ENCODE results near the gene PRPH.
"Not testable (repeated sequence)": the region's sequence is repeated elsewhere in the genome, so short reads cannot be mapped to it uniquely, and the experiment has no call there.

The PRPH gene

GRCh38 chr12:49295082-49295936, at the start of gene PRPH:
Gene PRPH (plus strand): TSS chr12:49295147. CDS start chr12:49295201, 54 bp downstream.
- TF ChIP-seq POLR2A (IDR thresholded peaks at IDR 0.05; ENCODE audit: low read depth, low read length) = no peak
- DNase-seq (ENCODE audit: insufficient read length, low spot score) (no peak), FAIRE-seq (no peak)

DNA sequence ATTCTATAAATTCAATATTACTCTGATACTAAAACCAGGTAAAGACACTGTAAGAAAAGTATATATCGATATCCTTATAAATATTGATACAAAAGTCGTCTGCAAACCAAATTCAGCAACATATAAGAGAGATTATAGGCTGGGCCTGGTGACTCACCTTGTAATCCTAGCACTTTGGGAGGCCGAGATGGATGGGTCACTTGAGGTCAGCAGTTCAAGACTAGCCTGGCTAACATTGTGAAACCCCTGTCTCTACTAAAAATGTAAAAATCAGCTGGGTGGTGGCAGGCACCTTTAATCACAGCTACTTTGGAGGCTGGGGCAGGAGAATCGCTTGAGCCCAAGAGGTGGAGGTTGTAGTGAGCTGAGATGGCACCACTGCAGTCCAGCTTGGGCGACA, 43.6 kb upstream of the PRPH start:
- no peak for TF ChIP-seq POLR2A (IDR thresholded peaks at IDR 0.05; ENCODE audit: low read depth, low read length)
- DNase-seq (ENCODE audit: insufficient read length, low spot score) = no peak
- no peak for FAIRE-seq

GRCh38 chr12:49253033-49253623, 41.8 kb upstream of the PRPH start:
- FAIRE-seq (peak; percentile 58), DNase-seq (ENCODE audit: insufficient read length, low spot score) (no peak)
- no peak for TF ChIP-seq POLR2A (IDR thresholded peaks at IDR 0.05; ENCODE audit: low read depth, low read length)

DNA sequence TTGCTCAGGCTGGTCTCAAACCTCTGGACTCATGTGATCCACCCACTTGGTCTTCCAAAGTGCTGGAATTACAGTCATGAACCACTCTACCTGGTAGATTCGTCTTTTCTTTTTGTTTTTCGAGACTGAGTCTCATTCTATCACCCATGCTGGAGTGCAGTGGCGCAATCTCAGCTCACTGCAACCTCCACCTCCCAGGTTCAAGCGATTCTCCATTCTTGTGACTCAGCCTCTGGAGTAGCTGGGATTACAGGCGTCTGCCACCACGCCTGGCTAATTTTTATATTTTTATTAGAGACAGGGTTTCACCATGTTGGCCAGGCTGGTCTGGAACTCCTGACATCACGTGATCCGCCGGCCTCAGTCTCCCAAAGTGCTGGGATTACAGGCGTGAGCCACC, 39.5 kb upstream of the PRPH start:
- FAIRE-seq; DNase-seq (ENCODE audit: insufficient read length, low spot score): not testable (repeated sequence)

- no peak for FAIRE-seq
- no peak for TF ChIP-seq POLR2A (IDR thresholded peaks at IDR 0.05; ENCODE audit: low read depth, low read length)
- no peak for DNase-seq (ENCODE audit: insufficient read length, low spot score)
Measured at GRCh38 chr12:49255857-49256637, 38.9 kb upstream of the PRPH start.

- not testable (repeated sequence) for DNase-seq (ENCODE audit: insufficient read length, low spot score); FAIRE-seq
Measured at GRCh38 chr12:49257508-49258184, 37.3 kb upstream of the PRPH start.

- DNase-seq (ENCODE audit: insufficient read length, low spot score) (no peak), FAIRE-seq (no peak)
- no peak for TF ChIP-seq POLR2A (IDR thresholded peaks at IDR 0.05; ENCODE audit: low read depth, low read length)
Measured at GRCh38 chr12:49259452-49259851, 35.5 kb upstream of the PRPH start.

GRCh38 chr12:49260166-49260565, 34.8 kb upstream of the PRPH start:
- TF ChIP-seq POLR2A (IDR thresholded peaks at IDR 0.05; ENCODE audit: low read depth, low read length) = no peak
- no peak for FAIRE-seq

GRCh38 chr12:49260571-49261363, 34.2 kb upstream of the PRPH start:
- no peak for FAIRE-seq
- DNase-seq (ENCODE audit: insufficient read length, low spot score) = no peak
- no peak for TF ChIP-seq POLR2A (IDR thresholded peaks at IDR 0.05; ENCODE audit: low read depth, low read length)

More at GRCh38 chr12:49260166-49260565, 34.8 kb upstream of the PRPH start:
- no peak for DNase-seq (ENCODE audit: insufficient read length, low spot score)

GRCh38 chr12:49261721-49262120, 33.2 kb upstream of the PRPH start:
- DNase-seq (ENCODE audit: insufficient read length, low spot score) (no peak), FAIRE-seq (no peak)
- no peak for TF ChIP-seq POLR2A (IDR thresholded peaks at IDR 0.05; ENCODE audit: low read depth, low read length)

GRCh38 chr12:49263400-49263763, 31.6 kb upstream of the PRPH start:
- TF ChIP-seq POLR2A (IDR thresholded peaks at IDR 0.05; ENCODE audit: low read depth, low read length) = no peak
- no peak for DNase-seq (ENCODE audit: insufficient read length, low spot score)
- no peak for FAIRE-seq

GRCh38 chr12:49264466-49264872, 30.5 kb upstream of the PRPH start:
- peak; percentile 62; the same call in 1 of the 2 replicates for TF ChIP-seq POLR2A (IDR thresholded peaks at IDR 0.05; ENCODE audit: low read depth, low read length)
- no peak for DNase-seq (ENCODE audit: insufficient read length, low spot score)
- FAIRE-seq = no peak
